ENCODE measurements around the gene NPM1.
"Not testable (repeated sequence)": the region's sequence is repeated elsewhere in the genome, so short reads cannot be mapped to it uniquely, and the experiment has no call there.

Gene NPM1

GRCh38 chr5:171386861-171387344, 746 bp upstream of the NPM1 start:
- no peak for DNase-seq

- DNase-seq, result peak; percentile 83
Measured at GRCh38 chr5:171387970-171388815, 544 bp downstream of the NPM1 start.

- no peak for DNase-seq
Measured at GRCh38 chr5:171388816-171389168, 1.1 kb downstream of the NPM1 start.

DNA sequence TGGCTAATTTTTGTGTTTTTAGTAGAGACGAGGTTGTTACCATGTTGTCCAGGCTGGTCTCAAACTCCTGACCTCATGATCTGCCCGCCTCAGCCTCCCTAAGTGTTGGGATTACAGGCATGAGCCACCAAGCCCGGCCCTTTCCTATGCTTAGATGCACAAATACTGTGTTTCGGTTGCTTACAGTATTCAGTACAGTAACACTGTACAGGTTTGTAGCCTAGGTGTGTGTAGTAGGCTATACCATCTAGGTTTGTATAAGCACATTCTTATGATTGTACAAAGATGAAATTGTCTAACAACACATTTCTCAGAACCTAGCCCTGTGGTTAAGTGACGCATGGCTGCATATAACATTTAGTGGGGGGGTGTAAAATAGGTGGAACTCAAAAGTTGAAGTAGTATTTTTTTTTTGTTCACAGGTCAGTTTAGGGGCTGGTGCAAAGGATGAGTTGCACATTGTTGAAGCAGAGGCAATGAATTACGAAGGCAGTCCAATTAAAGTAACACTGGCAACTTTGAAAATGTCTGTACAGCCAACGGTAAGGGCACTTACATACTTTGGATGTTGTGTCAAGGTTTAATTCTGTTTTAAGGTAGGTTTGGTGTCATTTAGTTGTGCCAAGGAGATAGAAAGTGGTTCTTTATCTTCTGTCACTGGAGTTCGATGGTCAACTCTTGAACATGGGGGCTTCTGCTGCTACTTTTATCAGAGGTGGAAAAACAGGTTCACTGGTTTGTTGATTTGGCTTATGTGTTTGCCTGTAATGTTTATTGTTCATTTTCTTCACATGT, 3.4 kb downstream of the NPM1 start:
- no peak for DNase-seq

DNA sequence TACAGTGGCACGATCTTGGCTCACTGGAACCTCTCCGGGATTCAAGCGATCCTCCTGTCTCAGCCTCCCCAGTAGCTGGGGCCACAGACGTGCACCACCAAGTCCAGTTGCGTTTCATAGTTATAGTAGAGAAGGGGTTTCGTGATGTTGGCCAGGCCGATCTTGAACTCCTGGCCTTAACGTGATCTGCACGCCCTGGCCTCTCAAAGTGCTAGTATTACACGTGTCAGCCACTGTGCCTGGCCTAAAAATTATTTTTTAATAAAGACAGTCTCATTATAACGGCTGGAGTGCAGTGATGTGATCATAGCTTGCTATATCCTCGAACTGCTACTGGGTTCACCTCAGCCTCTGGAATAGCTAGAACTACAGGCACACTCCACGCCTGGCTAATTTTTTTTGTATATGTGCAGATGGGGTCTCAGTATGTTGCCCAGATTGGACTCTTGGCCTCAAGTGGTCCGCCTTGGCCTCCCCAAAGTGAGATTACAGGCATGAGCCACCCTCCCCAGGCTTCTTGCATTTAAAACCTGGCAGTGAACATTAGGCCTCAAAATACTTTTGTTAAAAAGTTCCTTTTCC, 4.4 kb downstream of the NPM1 start:
- no peak for DNase-seq

DNA sequence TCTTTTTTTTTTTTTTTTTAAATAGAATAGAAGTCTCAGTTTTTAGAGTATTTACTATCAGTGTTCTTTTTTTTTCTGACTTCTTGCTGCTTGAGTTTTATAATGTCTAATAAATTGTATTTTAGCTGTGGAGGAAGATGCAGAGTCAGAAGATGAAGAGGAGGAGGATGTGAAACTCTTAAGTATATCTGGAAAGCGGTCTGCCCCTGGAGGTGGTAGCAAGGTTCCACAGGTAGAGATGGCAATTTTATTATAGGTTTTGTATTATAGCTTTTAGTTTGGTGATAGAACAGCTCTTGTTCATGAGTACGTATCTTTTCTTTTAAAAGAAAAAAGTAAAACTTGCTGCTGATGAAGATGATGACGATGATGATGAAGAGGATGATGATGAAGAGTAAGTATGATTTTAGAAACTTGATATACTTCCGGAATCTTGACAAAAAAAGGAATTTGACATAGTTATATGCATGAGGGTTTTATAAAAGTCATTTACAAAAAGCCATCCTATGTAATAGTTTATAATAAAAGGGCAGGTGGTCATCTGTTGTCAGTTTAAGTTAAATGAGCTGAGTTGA, 5.0 kb downstream of the NPM1 start:
- DNase-seq, result no peak

DNA sequence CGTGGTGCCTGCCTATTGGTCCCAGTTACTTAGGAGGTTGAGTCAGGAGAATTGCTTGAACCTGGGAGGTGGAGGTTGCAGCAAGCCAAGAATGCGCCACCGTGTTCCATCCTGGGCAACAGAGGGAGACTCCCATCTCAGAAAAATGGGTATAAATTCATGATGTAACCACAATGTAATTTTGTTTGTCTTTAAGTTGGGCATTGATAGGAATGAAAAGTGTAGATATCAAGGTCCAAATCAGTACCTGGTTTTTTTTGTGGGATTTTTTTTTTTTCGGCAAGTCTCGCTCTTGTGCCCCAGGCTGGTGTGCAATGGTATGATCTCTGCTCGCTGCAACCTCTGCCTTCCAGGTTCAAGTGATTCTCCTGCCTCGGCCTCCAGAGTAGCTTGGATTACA, 7.4 kb downstream of the NPM1 start:
- DNase-seq, result no peak

GRCh38 chr5:171396583-171396982, 8.9 kb downstream of the NPM1 start:
- not testable (repeated sequence) for DNase-seq

GRCh38 chr5:171397190-171397589, 9.5 kb downstream of the NPM1 start:
- no peak for DNase-seq

DNA sequence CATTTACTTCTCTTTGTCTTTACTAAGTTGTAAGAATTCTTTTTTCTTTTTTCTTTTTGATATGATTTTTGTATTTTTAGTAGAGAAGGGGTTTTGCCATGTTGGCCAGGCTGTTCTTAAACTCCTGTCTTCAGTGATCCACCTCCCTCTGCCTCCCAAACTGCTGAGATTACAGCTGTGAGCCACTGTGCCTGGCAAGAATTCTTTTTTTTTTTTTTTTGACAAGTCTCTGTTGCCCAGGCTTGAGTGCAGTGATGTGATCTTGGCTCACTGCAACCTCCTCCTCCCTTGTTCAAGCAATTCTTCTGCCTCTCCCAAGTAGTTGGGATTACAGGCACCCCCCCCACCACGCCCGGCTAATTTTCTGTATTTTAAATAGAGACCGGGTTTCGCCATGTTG, 9.9 kb downstream of the NPM1 start:
- DNase-seq, result no peak

DNA sequence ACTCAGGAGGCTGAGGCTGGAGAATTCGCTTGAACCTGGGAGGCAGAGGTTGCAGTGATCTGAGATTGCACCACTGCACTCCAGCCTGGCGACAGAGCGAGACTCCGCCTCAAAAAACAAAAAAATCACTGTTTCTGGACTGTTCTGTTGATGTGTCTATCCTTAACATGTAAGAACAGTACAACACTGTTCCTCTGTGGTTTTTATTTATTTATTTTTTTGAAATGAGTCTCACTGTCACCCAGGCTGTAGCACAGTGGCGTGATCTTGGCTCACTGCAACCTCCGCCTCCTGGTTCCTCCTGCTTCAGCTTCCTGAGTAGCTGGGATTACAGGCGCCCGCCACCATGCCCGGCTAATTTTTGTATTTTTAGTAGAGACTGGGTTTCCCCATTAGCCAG, 11.0 kb downstream of the NPM1 start:
- DNase-seq, result not testable (repeated sequence)

DNA sequence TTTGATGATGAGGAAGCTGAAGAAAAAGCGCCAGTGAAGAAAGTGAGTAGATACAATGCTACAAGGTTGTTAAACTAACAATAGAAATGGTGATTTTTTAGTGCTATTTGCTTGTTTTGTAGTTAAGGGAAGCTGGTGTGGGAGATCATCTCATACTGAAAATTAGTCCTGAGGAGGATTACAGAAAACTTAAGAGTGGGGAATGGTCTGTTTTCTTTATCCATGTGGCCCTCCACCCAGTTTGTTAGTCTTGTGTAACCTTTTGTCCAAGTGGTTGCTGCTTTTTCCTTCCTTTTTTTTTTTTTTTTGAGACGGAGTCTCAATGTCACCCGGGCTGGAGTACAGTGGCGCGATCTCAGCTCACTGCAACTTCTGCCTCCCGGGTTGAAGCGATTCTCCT, 12.5 kb downstream of the NPM1 start:
- DNase-seq, result no peak

DNA sequence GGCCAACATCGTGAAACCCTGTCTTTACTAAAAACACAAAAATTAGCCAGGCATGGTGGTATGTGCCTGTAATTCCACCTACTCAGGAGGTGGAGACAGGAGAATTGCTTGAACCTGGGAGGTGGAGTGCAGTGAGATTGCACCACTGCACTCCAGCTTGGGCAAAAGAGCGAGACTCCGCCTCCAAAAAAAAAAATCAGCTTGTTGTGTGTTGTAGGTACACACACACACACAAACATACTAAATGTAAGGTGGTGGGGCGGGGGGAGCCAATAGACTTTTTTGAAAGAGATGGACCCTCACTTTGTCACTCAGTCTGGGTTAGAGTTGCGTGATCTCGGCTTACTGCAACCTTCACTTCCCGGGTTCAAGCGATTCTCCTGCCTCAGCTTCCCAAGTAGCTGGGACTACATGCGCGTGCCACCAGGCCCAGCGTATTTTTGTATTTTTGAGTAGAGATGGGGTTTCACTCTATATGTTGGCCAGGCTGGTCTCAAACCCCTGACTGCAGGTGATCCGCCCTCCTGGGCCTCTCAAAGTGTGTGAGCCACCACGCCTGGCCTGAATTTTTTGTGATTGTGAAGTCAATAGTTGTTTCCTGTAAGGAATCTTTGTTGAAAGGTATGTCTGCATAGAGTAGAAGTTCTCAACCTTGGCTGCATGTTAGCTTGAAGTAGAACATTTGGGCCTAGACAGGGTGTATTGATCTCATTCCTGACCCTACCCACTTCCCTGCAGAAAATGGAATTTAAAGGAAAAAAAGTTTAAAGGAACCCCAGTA, 13.7 kb downstream of the NPM1 start:
- no peak for DNase-seq

- DNase-seq, result not testable (repeated sequence)
Measured at GRCh38 chr5:171402751-171403150, 15.1 kb downstream of the NPM1 start.

DNA sequence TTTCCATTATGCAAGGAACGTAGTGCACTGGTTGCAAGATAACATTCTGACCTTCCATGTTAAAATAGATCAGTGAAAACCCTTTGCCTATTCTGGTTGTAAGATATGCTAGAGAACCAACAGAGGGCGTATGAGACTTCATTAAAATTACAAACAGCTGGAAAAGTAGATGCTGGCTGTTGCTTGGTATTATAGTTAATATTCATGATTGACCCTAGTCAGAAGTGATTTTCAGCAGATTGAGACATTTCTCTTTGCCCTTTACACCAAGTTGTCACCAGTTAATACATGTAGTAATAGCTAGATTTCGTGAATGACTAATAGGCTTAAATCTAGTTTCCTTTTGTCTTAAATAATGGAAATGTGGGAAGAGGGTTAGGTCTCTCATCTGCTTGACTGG, 18.0 kb downstream of the NPM1 start:
- no peak for DNase-seq

DNA sequence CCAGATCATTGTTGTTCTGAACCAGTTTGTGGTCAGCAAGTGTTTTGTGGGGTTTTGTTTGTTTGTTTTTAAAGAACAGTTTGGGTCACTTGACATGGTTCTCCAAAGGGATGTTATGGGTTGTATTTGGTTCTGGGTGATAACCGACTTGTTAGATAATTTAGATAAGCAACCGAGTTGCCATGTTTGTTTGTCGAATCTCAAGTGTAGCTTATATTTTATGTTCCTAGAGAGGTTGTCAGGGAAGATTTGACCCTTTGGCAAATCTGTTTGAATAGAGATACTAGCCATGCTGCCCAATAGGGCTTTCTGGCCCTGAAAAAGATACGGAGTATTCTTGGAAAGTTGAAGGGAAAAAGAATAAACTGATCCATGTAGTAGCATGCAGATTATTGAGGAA, 19.6 kb downstream of the NPM1 start:
- no peak for DNase-seq

GRCh38 chr5:171409164-171410136, 21.8 kb downstream of the NPM1 start:
- DNase-seq, result no peak

DNA sequence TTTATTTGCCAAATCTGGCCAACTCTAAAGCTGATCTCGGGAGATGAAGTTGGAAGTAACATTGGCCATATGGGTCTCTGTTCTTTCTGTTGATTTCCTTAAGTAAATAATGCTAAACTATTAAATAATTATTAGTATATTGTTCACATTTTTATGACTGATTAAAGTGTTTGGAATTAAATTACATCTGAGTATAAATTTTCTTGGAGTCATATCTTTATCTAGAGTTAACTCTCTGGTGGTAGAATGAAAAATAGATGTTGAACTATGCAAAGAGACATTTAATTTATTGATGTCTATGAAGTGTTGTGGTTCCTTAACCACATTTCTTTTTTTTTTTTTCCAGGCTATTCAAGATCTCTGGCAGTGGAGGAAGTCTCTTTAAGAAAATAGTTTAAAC, 22.5 kb downstream of the NPM1 start:
- no peak for DNase-seq

- no peak for DNase-seq
Measured at GRCh38 chr5:171412186-171412585, 24.5 kb downstream of the NPM1 start.

- no peak for DNase-seq
Measured at GRCh38 chr5:171413153-171413910, 25.7 kb downstream of the NPM1 start.

DNA sequence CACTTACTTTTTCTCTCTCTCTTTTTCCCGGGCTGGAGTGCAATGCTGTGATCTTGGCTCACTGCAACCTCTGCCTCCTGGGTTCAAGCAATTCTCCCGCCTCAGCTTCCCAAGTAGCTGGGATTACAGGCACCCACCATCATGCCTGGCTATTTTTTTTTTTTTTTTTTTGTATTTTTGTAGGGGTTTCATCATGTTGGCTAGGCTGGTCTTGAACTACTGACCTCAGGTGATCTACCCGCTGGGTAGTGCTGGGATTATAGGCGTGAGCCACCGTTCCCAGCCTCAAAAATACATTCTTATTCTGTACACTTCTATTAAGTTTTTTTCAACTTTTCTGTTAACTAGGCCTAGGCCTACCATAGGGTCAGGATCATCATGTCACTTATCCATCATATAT, 26.3 kb downstream of the NPM1 start:
- not testable (repeated sequence) for DNase-seq

Data from EL (cell line).